Caco-2 (cell line): ENCODE measurements around the gene VIT. TPM values are rescaled to one million over a fixed set of nuclear protein-coding genes. Genes with fewer than 3 reads are reported as not detected.

ENCODE experiments used
- BruUV-seq: library from RNA; stranded (reverse); fragments of 400-500 nt; replicated peaks from 2 replicates; lab custom pipeline; 2021; lab: Mats Ljungman, UMichigan
- CTCF ChIA-PET: fragments of 300-600 bp; sonication (Branson Sonifier 250); formaldehyde crosslinking; loops from one replicate; lab custom pipeline; 2022; ENCODE audit warnings: antibody characterized with exemption; lab: Charles Lee
- POLR2A ChIA-PET: fragments of 300-600 bp; sonication (Branson Sonifier 250); formaldehyde crosslinking; loops from one replicate; lab custom pipeline; 2022; ENCODE audit warnings: antibody characterized with exemption; lab: Charles Lee
- DNase-seq, 2 experiments: peaks; one replicate each; pipeline versions ENCODE4 v3.0.0 to v3.0.0-alpha.2; 2020 to 2022
- H3K27me3 ChIP-seq: replicated peaks from 2 replicates; pipeline ENCODE4 v1.6.0; 2011; ENCODE audit warnings: low read length; ENCODE audit not compliant: control insufficient read depth, insufficient read depth
- H3K36me3 ChIP-seq: 2 replicates; pipeline ENCODE4 v1.5.1; 2011; ENCODE audit warnings: low read length; ENCODE audit not compliant: control insufficient read depth, insufficient read depth
- H3K4me1 ChIP-seq: fragments of 250-450 bp; sonication (Bioruptor Pico); 2 replicates; pipeline ENCODE4 v1.5.1; 2020; ENCODE audit warnings: mild to moderate bottlenecking
- H3K4me3 ChIP-seq: 2 replicates; pipeline ENCODE4 v1.5.1; 2011; ENCODE audit warnings: low read depth, mild to moderate bottlenecking, control low read depth, low read length
- H3K9me3 ChIP-seq: fragments of 250-450 bp; sonication (Bioruptor Pico); 2 replicates; pipeline ENCODE4 v1.5.1; 2020; ENCODE audit warnings: mild to moderate bottlenecking, moderate library complexity
- H3K27ac Mint-ChIP-seq: one replicate; pipeline ENCODE4 v1.8.0; 2022; ENCODE audit warnings: mixed read lengths; ENCODE audit not compliant: unreplicated experiment
- H3K27me3 Mint-ChIP-seq: one replicate; pipeline ENCODE4 v1.8.0; 2022; ENCODE audit warnings: mixed read lengths; ENCODE audit not compliant: insufficient read depth, unreplicated experiment
- H3K36me3 Mint-ChIP-seq: one replicate; pipeline ENCODE4 v1.8.0; 2022; ENCODE audit warnings: mild to moderate bottlenecking, mixed read lengths; ENCODE audit not compliant: insufficient read depth, unreplicated experiment
- H3K4me1 Mint-ChIP-seq: one replicate; pipeline ENCODE4 v1.8.0; 2022; ENCODE audit warnings: low read depth, mixed read lengths; ENCODE audit not compliant: unreplicated experiment
- H3K4me3 Mint-ChIP-seq: one replicate; pipeline ENCODE4 v1.8.0; 2022; ENCODE audit warnings: mild to moderate bottlenecking, moderate library complexity, mixed read lengths; ENCODE audit not compliant: unreplicated experiment
- H3K9me3 Mint-ChIP-seq: one replicate; pipeline ENCODE4 v1.8.0; 2022; ENCODE audit warnings: mixed read lengths; ENCODE audit not compliant: unreplicated experiment
- CTCF ChIP-seq, 2 experiments: fragments of 200-600 bp in 1 of 2; IDR thresholded peaks; 1 replicate in 1 of 2; 2 replicates in 1 of 2; pipeline versions ENCODE4 v1.5.1 to v1.8.0; 2011 to 2022; ENCODE audit warnings: antibody characterized with exemption in 1 of 2, control low read depth in 1 of 2, inconsistent platforms in 1 of 2, low read depth in 1 of 2, low read length in 1 of 2, mild to moderate bottlenecking in 1 of 2, moderate library complexity in 1 of 2; ENCODE audit not compliant: insufficient read depth in 1 of 2, severe bottlenecking in 1 of 2, unreplicated experiment in 1 of 2
- intact Hi-C: fragments of 100-400 bp; cut with micrococcal nuclease; formaldehyde crosslinking; loops from one replicate; pipeline ENCODE4 v1.10.0; 2022; ENCODE audit not compliant: unreplicated experiment
- total RNA-seq: library from RNA; stranded (reverse); gene quantifications from 2 replicates; pipeline ENCODE4 v1.2.3, GENCODE V29; 2022

Gene VIT
- total RNA-seq, 1 experiment from 2014 or later = 1.2 TPM

DNA sequence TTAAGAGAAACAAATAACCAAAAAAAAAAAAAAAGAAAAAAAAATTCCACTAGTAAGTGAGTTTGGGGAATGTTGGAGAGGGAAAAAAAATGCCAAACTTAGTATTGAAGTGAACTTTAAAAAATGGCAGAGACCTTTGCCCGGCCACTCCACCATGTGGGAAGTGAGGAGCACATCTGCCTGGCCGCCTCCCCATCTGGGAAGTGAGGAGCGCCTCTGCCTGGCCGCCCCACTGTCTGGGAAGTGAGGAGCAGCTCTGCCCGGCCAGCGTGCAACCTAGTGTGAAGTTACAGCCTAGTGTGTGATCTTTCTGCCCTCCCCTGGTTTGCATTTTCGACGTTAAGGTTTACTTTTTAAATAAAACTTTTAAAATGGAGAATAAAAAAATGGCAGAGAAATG lies 33.9 kb upstream of the VIT start:
- Histone ChIP-seq H3K36me3 (no peaks in the 10 kb centered on the region), H3K4me1 (peaks cover 34% of the 10 kb centered on the region), H3K4me3 (no peak overlapping the region), H3K27me3 (no peaks in the 10 kb centered on the region), H3K9me3 (no peaks in the 10 kb centered on the region)
- intact Hi-C loops = loop anchor here (5.0 kb wide), 1 partner anchor 690 kb away; no protein-coding TSS in a partner anchor
- Mint-ChIP-seq H3K36me3 (peaks cover 8% of the 10 kb centered on the region), H3K9me3 (no peaks in the 10 kb centered on the region), H3K4me1 (peaks cover 16% of the 10 kb centered on the region), H3K27me3 (no peaks in the 10 kb centered on the region), H3K4me3 (no peak overlapping the region), H3K27ac (no peak overlapping the region)
- ChIA-PET CTCF (no interaction called here), POLR2A (no interaction called here)
- BruUV-seq = no TSS peak
- no peak for DNase-seq
- no peak for TF ChIP-seq CTCF (IDR thresholded peaks at IDR 0.05; ENCODE audit: insufficient read depth in 1 of 2, low read depth in 1 of 2, low read length in 1 of 2, severe bottlenecking in 1 of 2, unreplicated experiment in 1 of 2)

DNA sequence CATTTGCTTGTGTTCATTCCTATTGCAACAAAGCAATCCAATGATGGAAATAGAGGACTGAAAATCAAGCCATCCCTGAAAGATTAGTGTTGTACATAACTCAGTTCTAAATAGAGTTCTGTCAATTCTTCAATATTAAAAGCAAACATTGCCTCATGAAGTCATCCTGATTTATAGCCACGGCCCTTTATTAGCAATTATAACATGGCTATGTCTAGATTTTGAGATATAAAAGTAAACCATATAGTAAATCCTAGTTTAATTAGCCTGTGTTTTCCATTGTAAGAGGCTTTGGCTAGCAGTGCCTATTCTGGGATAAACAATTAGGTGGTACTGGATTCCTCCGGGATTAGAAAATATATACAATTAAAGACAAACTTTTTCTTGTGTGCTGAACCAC lies 33.2 kb upstream of the VIT start:
- no peaks in the 10 kb centered on the region for H3K9me3 Mint-ChIP-seq
- DNase-seq = no peak
- peaks cover 13% of the 10 kb centered on the region for H3K4me1 Mint-ChIP-seq
- Histone ChIP-seq H3K4me3 (no peak overlapping the region), H3K36me3 (no peaks in the 10 kb centered on the region), H3K4me1 (peaks cover 28% of the 10 kb centered on the region), H3K9me3 (no peaks in the 10 kb centered on the region), H3K27me3 (no peaks in the 10 kb centered on the region)
- H3K27me3 Mint-ChIP-seq = no peaks in the 10 kb centered on the region
- H3K36me3 Mint-ChIP-seq = peaks cover 5% of the 10 kb centered on the region
- H3K4me3 Mint-ChIP-seq = no peak overlapping the region
- TF ChIP-seq CTCF (IDR thresholded peaks at IDR 0.05; ENCODE audit: insufficient read depth in 1 of 2, low read depth in 1 of 2, low read length in 1 of 2, severe bottlenecking in 1 of 2, unreplicated experiment in 1 of 2) = no peak
- no peak overlapping the region for H3K27ac Mint-ChIP-seq
- ChIA-PET CTCF (interaction anchor here (1.3 kb wide), 1 partner anchor 203 kb away, joined by 7 read pairs; no protein-coding TSS in a partner anchor), POLR2A (no interaction called here)
- intact Hi-C loops = loop anchor here (5.0 kb wide), 1 partner anchor 691 kb away; no protein-coding TSS in a partner anchor
- BruUV-seq = no TSS peak

- Mint-ChIP-seq H3K4me3 (no peak overlapping the region), H3K4me1 (peaks cover 6% of the 10 kb centered on the region), H3K9me3 (no peaks in the 10 kb centered on the region), H3K27ac (no peak overlapping the region), H3K27me3 (no peaks in the 10 kb centered on the region), H3K36me3 (no peaks in the 10 kb centered on the region)
- H3K27me3 ChIP-seq = no peaks in the 10 kb centered on the region
- ChIA-PET CTCF (interaction anchor here (0.6 to 1.8 kb wide), 10 partner anchors 14 to 311 kb away, joined by 3 to 9 read pairs (median 4); no protein-coding TSS in a partner anchor), POLR2A (no interaction called here)
- peak; percentile 70 to 85 for TF ChIP-seq CTCF (IDR thresholded peaks at IDR 0.05; ENCODE audit: insufficient read depth in 1 of 2, low read depth in 1 of 2, low read length in 1 of 2, severe bottlenecking in 1 of 2, unreplicated experiment in 1 of 2)
- peaks cover 23% of the 10 kb centered on the region for H3K4me1 ChIP-seq
- no peak overlapping the region for H3K4me3 ChIP-seq
- H3K9me3 ChIP-seq = no peaks in the 10 kb centered on the region
- BruUV-seq = no TSS peak
- intact Hi-C loops = loop anchor here (1.0 to 5.0 kb wide), 3 partner anchors 102 to 692 kb away; no protein-coding TSS in a partner anchor
- no peaks in the 10 kb centered on the region for H3K36me3 ChIP-seq
- peak in 1 of 2 experiments; percentile 69 for DNase-seq
Observed at GRCh38 chr2:36663851-36664695, 32.4 kb upstream of the VIT start.
